HG02938 (cell line): ENCODE results near the gene MIA.
A peak's percentile ranks its signal among the peaks of the same experiment; 100 is the strongest.
"Not testable (repeated sequence)": the region's sequence is repeated elsewhere in the genome, so short reads cannot be mapped to it uniquely, and the experiment has no call there.

Source experiments
- ATAC-seq: cut with Tn5 transposase; IDR thresholded peaks from one replicate; pipeline ENCODE4 v1.9.1; 2021; ENCODE audit warnings: mild to moderate bottlenecking, moderate library complexity; ENCODE audit not compliant: unreplicated experiment

The MIA gene

GRCh38 chr19:40777937-40778705 lies 2.8 kb downstream of the MIA start, which contains the start of gene RAB4B:
Gene RAB4B (plus strand): TSS chr19:40778247. CDS start chr19:40778376, 129 bp downstream.
- ATAC-seq = peak; percentile 50

- ATAC-seq = no peak
Measured at GRCh38 chr19:40778706-40779284, 3.5 kb downstream of the MIA start.

- ATAC-seq = no peak
Measured at GRCh38 chr19:40780582-40780981, 5.3 kb downstream of the MIA start.

- no peak for ATAC-seq
Measured at GRCh38 chr19:40781140-40781539, 5.8 kb downstream of the MIA start.

GRCh38 chr19:40783711-40784110 lies 8.4 kb downstream of the MIA start:
- no peak for ATAC-seq

GRCh38 chr19:40784146-40784545 lies 8.8 kb downstream of the MIA start:
- ATAC-seq = not testable (repeated sequence)

- no peak for ATAC-seq
Measured at GRCh38 chr19:40785526-40785925, 10.2 kb downstream of the MIA start.

GRCh38 chr19:40786060-40787037 lies 11.0 kb downstream of the MIA start:
- ATAC-seq = no peak

- no peak for ATAC-seq
Measured at GRCh38 chr19:40791349-40791748, 16.0 kb downstream of the MIA start.

- no peak for ATAC-seq
Measured at GRCh38 chr19:40791996-40792395, 16.7 kb downstream of the MIA start.

- ATAC-seq = no peak
Measured at GRCh38 chr19:40797166-40797962, 22.0 kb downstream of the MIA start.

- peak; percentile 14 for ATAC-seq
Measured at GRCh38 chr19:40797963-40798682, 22.8 kb downstream of the MIA start.

GRCh38 chr19:40798683-40799557 lies 23.6 kb downstream of the MIA start, which contains the start of gene EGLN2:
Gene EGLN2 (plus strand): TSS chr19:40799191. CDS start chr19:40800573, 1,382 bp downstream.
- peak; percentile 81 for ATAC-seq

GRCh38 chr19:40799558-40800338 lies 24.4 kb downstream of the MIA start:
- ATAC-seq = no peak

GRCh38 chr19:40800339-40800996 lies 25.1 kb downstream of the MIA start:
- ATAC-seq = no peak

GRCh38 chr19:40800997-40801377 lies 25.7 kb downstream of the MIA start:
- ATAC-seq = no peak
